Limb (tissue), 2 donors: ENCODE data around the gene HSBP1.

Source experiments
- DNase-seq, 2 donors: peaks; one replicate each; pipeline ENCODE4 v3.0.0-alpha.2; 2016; ENCODE audit errors: extremely low spot score in 2 of 2

Gene HSBP1

GRCh38 chr16:83807710-83808572, at the start of gene HSBP1:
Gene HSBP1 (plus strand): TSS chr16:83807978. CDS start chr16:83808077, 99 bp downstream.
- DNase-seq: peak; percentile 88 to 95

DNA sequence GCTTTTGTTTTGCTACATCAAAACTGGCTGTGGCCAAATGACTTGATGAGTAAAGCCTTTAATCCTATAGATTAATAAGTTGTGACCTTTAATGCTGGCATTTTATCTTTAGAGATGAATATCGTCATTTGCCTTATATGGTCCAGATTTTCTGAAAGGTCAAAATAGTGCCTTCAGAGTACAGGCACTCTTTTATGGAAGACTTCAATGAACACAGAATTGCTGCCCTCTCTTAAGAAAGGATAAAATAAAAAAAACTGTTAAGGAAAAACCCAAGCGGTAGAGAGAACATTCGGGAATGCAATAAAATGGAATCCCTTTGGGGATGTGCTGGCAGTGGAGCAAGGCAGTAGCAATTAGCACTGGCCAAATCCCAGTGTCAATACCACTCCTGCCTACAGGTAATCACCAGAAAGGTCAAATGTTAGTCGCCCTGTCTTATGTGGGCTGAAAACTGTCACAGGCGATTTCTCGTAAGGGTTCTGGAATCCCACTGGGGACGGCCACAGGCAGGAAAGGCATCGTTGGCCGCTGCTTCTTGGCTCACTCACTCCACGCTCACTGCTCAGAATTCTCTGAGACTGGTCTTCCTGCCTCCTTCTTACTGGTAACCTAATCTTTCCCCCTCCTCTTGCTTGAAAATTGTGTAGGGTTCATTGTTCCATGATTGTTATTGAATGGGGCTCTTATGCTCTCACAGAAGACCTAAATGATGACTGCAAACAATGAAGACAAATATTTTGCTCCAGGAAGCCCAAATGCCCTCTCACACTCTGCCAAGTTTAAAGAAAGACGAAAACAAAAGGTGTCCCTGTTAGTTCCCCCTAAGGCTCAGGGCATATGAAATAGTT, 45.4 kb upstream of the HSBP1 start:
- DNase-seq: no peak

DNA sequence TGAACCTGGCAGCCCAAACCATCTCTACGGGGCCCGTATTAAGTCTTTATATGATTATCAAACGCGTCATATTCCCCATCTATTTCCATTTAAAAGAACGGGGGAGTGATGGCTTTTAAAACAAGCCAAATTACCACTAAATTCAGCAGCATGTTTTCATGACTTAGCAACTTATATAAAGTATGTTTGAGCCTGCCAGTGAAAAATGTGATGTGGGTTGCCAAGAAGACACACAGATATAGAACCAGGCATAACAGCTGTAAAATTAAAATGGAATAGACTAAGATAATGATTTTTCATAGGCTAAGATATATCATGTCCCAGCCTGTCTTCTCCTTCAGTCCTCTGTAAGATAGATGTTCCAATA, 44.8 kb upstream of the HSBP1 start:
- DNase-seq: no peak

- DNase-seq: no peak
Observed at GRCh38 chr16:83768986-83769385, 38.8 kb upstream of the HSBP1 start.

- no peak for DNase-seq
Observed at GRCh38 chr16:83769397-83770008, 38.3 kb upstream of the HSBP1 start.

DNA sequence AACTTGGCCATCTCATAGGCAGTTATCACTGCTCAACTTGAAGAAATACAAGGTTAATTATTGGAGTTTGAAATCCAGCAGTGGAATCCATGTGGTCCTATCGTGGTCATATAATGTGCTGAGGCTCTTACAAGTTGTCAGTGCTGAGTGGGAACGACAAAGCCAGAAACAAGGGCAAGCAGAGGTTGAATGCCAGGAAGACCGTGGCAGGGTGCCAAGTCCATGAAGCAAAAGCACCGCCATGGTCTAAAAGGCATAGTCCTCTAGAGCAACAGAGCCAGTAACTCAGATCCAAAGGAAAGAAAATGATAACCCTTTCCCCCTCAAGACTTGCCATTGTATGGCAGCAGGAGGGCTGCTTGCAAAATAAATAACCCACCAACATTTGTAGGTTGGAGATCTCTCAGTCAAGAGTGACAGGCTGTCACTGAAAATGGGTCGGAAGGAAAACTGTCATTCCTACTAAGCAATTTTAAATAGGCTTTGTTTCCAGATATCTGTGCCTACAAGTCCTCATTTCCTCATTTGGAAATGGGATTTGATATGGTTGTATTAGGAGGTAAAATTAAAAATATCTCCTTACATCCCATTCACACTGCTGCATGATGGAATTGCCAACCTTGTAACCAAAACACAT, 36.4 kb upstream of the HSBP1 start:
- DNase-seq: peak in 1 of 2 donors; percentile 36

- no peak for DNase-seq
Observed at GRCh38 chr16:83772806-83773205, 35.0 kb upstream of the HSBP1 start.

GRCh38 chr16:83774066-83774465, 33.7 kb upstream of the HSBP1 start:
- no peak for DNase-seq

DNA sequence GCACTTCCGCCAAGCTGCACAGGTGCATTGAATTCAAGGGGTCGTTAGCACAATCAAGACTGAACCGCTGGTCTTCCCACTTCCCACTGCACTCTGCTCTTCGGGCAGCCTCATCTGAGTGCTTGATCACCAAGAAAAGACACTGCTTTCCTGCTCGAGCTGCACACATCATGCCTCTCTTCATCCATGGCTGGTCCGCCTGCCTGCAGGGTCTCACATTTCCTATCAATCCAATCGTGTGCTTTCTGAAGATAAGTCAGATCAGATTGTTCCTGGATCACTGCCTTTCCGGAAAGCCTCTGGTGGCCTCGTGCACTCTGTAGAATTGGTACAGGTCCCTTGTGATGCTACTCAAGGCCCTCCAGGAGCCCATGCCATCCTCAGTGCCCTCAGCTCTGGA, 30.8 kb upstream of the HSBP1 start:
- no peak for DNase-seq

DNA sequence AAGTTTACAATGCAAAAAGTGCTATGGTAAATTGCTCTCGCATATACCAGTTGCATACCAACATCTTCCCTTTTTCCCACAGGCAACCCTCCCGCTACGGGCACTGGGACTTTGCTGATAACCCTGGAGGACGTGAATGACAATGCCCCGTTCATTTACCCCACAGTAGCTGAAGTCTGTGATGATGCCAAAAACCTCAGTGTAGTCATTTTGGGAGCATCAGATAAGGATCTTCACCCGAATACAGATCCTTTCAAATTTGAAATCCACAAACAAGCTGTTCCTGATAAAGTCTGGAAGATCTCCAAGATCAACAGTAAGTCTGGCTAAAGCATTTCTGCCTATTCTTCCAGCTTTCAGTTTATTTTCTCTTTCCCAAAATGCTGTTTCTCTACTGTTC, 27.9 kb upstream of the HSBP1 start:
- no peak for DNase-seq

DNA sequence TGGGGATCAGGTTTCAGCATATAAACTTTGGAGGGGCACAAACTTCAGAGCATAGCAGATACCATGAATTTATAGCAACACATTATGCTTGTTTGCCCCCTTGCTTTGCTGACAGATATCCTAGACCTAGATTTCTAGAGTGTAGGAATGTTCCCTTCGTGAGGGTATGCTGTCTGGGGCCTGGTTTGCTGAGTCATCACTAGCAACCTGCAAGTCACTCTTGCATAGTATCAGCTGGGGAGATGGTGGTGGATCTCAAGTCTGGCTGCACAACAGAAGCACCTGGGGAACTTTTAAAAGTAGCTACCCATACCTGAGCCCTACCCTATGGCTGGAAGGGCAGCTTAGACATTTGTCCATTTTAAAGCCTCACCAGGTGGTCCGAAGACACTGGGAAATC, 22.3 kb upstream of the HSBP1 start:
- DNase-seq: no peak

DNA sequence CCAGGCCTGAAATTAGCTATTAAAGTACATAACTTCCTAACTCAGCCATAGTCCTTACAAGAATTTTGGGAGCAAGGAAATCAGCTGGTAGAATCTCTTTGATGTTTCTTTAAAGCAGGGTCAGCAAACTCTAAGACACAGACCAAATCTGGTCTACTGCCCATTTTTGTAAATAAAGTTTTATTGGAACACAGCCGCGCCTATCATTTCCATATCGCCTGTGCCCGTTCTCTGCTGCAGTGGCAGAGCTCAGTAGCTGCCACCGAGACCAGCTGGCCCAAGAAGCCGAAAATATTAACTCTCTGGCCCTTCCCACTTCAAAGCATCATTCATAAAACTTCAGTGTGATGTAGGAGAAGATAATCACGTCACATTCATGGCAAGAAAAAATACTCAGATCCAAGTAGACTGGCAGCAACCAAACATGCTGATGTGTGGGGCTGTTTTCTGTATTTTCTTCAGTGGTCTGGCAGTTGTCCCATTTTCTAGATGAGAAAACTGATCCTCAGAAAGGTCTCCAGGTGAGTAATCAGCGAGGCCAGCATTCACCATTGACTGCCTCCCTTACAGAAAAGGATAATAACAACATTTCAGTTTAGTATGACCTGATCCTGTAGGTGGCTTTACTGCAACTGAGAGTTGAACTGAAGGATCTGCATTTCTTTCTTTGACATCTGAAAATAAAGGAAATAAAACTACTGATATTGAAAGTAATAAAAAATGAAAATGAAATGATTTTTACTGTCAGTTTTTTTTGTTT, 18.0 kb upstream of the HSBP1 start:
- DNase-seq: no peak

- DNase-seq: no peak
Observed at GRCh38 chr16:83791916-83792315, 15.9 kb upstream of the HSBP1 start.

DNA sequence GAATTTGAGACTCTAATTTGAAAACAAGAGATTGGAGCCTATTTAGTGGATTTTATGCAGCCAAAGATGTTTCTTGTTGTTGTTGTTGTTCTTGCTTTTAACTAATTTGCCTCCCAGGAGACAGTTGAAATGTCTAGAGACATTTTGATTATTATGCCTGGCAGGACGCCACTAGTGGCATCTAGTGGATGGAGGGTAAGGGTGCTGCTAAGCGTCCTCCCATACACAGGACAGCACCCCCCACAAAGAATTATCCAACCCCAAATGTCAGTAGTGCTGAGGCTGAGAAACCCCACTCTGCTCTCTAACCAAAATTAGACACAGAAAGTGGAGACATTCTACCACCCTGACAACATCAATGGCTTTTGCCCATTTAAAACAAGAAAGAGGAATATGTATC, 15.4 kb upstream of the HSBP1 start:
- no peak for DNase-seq

GRCh38 chr16:83793179-83793578, 14.6 kb upstream of the HSBP1 start:
- DNase-seq: peak in 1 of 2 donors; percentile 22

GRCh38 chr16:83794860-83795554, 12.8 kb upstream of the HSBP1 start:
- DNase-seq: no peak

GRCh38 chr16:83797013-83797412, 10.8 kb upstream of the HSBP1 start:
- DNase-seq: no peak

- DNase-seq: no peak
Observed at GRCh38 chr16:83799336-83799735, 8.4 kb upstream of the HSBP1 start.

- peak in 1 of 2 donors; percentile 76 for DNase-seq
Observed at GRCh38 chr16:83802135-83802534, 5.6 kb upstream of the HSBP1 start.

- DNase-seq: no peak
Observed at GRCh38 chr16:83802554-83803205, 5.1 kb upstream of the HSBP1 start.
